H1 (cell line): ENCODE results near the gene CTXN2. TPM values are rescaled to one million over a fixed set of nuclear protein-coding genes. Genes with fewer than 3 reads are reported as not detected.

Experiments used
- CEBPB ChIP-seq: IDR thresholded peaks from 2 replicates; pipeline ENCODE4 v1.6.1; 2012; ENCODE audit warnings: low read depth, low read length
- CHD1 ChIP-seq: IDR thresholded peaks from 2 replicates; pipeline ENCODE4 v1.6.1; 2012; ENCODE audit warnings: low read depth, low read length, improper control_type of control experiment
- CREB1 ChIP-seq: IDR thresholded peaks from 2 replicates; pipeline ENCODE4 v1.6.1; 2012; ENCODE audit warnings: inconsistent platforms
- CTBP2 ChIP-seq: IDR thresholded peaks from 2 replicates; pipeline ENCODE4 v1.7.0; 2011; ENCODE audit warnings: borderline replicate concordance, mild to moderate bottlenecking, moderate library complexity, mixed read lengths, low read length; ENCODE audit not compliant: insufficient read depth, insufficient read length
- EGR1 ChIP-seq: IDR thresholded peaks from 2 replicates; pipeline ENCODE4 v1.6.1; 2011; ENCODE audit warnings: low read depth, low read length, borderline replicate concordance
- EZH2 ChIP-seq: fragments of 200-600 bp; sonication (generic); IDR thresholded peaks from 2 replicates; pipeline ENCODE4 v1.7.1; 2012; ENCODE audit warnings: low read depth, mild to moderate bottlenecking, moderate library complexity, low read length, inconsistent platforms; ENCODE audit not compliant: severe bottlenecking
- GTF2F1 ChIP-seq: IDR thresholded peaks from 2 replicates; pipeline ENCODE4 v1.6.1; 2012; ENCODE audit warnings: low read depth, low read length, improper control_type of control experiment, borderline replicate concordance
- JUN ChIP-seq: IDR thresholded peaks from 2 replicates; pipeline ENCODE4 v1.6.1; 2011; ENCODE audit warnings: low read depth, mild to moderate bottlenecking, improper control_type of control experiment, low read length
- JUND ChIP-seq: IDR thresholded peaks from 2 replicates; pipeline ENCODE4 v1.6.1; 2011; ENCODE audit warnings: mild to moderate bottlenecking, improper control_type of control experiment, low read length
- NANOG ChIP-seq: IDR thresholded peaks from 2 replicates; pipeline ENCODE4 v1.6.1; 2011; ENCODE audit warnings: low read length, low read depth, mild to moderate bottlenecking, inconsistent platforms; ENCODE audit not compliant: insufficient read depth, poor library complexity, severe bottlenecking
- POLR2AphosphoS5 ChIP-seq: IDR thresholded peaks from 2 replicates; pipeline ENCODE4 v1.6.1; 2011; ENCODE audit warnings: low read depth, low read length
- POU5F1 ChIP-seq: IDR thresholded peaks from 2 replicates; pipeline ENCODE4 v1.6.1; 2011; ENCODE audit warnings: low read depth, mild to moderate bottlenecking, low read length, moderate library complexity
- RAD21 ChIP-seq, 2 experiments: IDR thresholded peaks in 1 of 2; conservative IDR thresholded peaks in 1 of 2; 2 replicates each; pipeline ENCODE4 v1.6.1; 2011; ENCODE audit warnings: low read depth in 2 of 2, low read length in 2 of 2, improper control_type of control experiment in 1 of 2, inconsistent platforms in 1 of 2, mild to moderate bottlenecking in 1 of 2, moderate library complexity in 1 of 2
- RBBP5 ChIP-seq: IDR thresholded peaks from 2 replicates; pipeline ENCODE4 v1.7.1; 2012; ENCODE audit warnings: low read depth, mild to moderate bottlenecking, inconsistent platforms, low read length, moderate library complexity, borderline replicate concordance
- RXRA ChIP-seq: IDR thresholded peaks from 2 replicates; pipeline ENCODE4 v1.6.1; 2011; ENCODE audit warnings: low read depth, mild to moderate bottlenecking, low read length, moderate library complexity; ENCODE audit not compliant: insufficient read depth
- SIRT6 ChIP-seq: IDR thresholded peaks from one replicate; pipeline ENCODE4 v1.7.1; 2012; ENCODE audit warnings: low read length, inconsistent platforms
- SP1 ChIP-seq: IDR thresholded peaks from 2 replicates; pipeline ENCODE4 v1.6.1; 2011; ENCODE audit warnings: low read depth, low read length
- SP4 ChIP-seq: IDR thresholded peaks from 2 replicates; pipeline ENCODE4 v1.6.1; 2012; ENCODE audit warnings: low read length, inconsistent platforms
- SRF ChIP-seq: IDR thresholded peaks from 2 replicates; pipeline ENCODE4 v1.6.1; 2011; ENCODE audit warnings: mild to moderate bottlenecking, low read depth, low read length, moderate library complexity
- SUZ12 ChIP-seq: fragments of 200-600 bp; sonication (generic); IDR thresholded peaks from 2 replicates; pipeline ENCODE4 v1.6.1; 2012; ENCODE audit warnings: mild to moderate bottlenecking, inconsistent platforms, low read length, moderate library complexity, mixed read lengths
- TAF7 ChIP-seq: optimal IDR thresholded peaks from 2 replicates; pipeline ENCODE3; 2011; ENCODE audit warnings: low read depth, mild to moderate bottlenecking, inconsistent platforms, low read length, moderate library complexity, borderline replicate concordance
- TEAD4 ChIP-seq: IDR thresholded peaks from 2 replicates; pipeline ENCODE4 v1.6.1; 2012; ENCODE audit warnings: low read depth, low read length, inconsistent platforms, mixed read lengths
- ZNF274 ChIP-seq: IDR thresholded peaks from 2 replicates; pipeline ENCODE4 v1.7.0; 2012; ENCODE audit warnings: low read length, borderline replicate concordance; ENCODE audit errors: extremely low read depth
- polyA plus RNA-seq, 7 experiments: library from polyadenylated mRNA; depleted of rRNA in 3 of 7; stranded (reverse) in 5 of 7; unstranded in 2 of 7; fragments of >200 nt in 5 of 7; fragments of 200-250 nt in 2 of 7; gene quantifications; 1 replicate in 5 of 7; 2 replicates in 1 of 7; 4 replicates in 1 of 7; pipeline versions ENCODE4 v1.2.1 to v1.2.3, GENCODE V29; 2011 to 2013; ENCODE audit warnings: missing spikeins in 2 of 7, mixed read lengths in 2 of 7
- total RNA-seq: library from RNA; stranded (reverse); fragmentation: NEBNext Ultra II Directional; extraction: Animal tissue kit (Norgen Biotek cat#: 25700); gene quantifications from 2 replicates; pipeline ENCODE4 v1.2.1, GENCODE V29; 2021
- TF ChIP-seq, protein P1 (sequence below): IDR thresholded peaks from 2 replicates; pipeline ENCODE4 v1.6.1; 2011; ENCODE audit warnings: low read length, improper control_type of control experiment

The CTXN2 gene
- total and polyA plus RNA-seq, 2 of the 8 experiments (the other 6 are each of a cell fraction or from before 2014, with no cell fraction given), result 0.08 TPM; not detected in 1

DNA sequence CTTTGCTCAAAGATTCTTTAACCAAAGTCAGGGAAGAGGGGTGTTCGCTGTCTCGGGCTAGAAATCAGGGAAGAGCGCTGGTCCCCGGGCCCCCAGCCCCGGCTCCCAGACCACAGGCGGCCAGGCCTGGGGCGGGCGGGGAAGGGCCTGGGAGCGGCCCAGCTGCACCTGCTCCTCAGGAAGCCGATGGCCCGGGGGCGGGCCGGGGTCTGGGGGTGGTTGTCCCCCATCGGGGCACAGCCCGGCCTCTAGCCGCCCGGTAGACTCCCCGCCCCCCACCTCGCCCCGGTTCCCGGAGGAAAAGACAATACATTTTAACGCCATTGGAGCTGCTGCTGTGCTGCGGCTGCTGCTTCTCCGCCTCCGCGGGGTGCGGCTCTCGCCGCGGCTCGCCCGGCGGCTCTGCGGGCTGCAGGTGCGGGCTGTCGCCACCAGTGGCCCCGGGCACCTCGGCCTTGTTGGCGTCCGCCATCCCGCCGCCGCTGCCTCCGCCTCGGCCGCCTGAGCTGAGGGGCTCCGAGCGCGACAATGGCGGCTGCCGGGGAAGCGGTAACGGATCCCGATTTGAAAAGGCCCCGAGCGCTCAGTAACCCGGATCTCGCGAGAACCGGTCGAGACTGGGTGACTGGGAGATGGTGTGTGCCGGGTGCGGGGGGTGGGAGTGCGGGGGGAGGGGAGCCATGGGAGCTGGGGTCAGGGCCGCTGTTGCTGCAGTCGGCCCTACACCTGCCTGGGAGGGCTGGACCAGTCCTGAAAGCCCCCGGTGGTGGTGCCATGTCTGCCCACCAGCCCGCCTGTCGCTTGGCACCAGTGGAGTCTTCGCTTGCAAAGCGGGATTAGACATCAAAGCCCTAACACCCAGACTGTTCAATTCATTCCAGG is 13.5 kb upstream of the CTXN2 start, which contains the start of gene MYEF2 (continued):
- TF ChIP-seq NANOG (no peak), JUND (no peak), SIRT6 (no peak), CTBP2 (no peak), EGR1 (no peak), CEBPB (no peak), RAD21 (IDR thresholded peaks at IDR 0.05 in 1 of 2, conservative IDR thresholded peaks at IDR 0.05 in 1 of 2; ENCODE audit: low read depth in 2 of 2, low read length in 2 of 2) (no peak), CHD1 (no peak), JUN (no peak), RXRA (no peak), CREB1 (no peak), EZH2 (no peak), TAF7 (peak; percentile 82), SP1 (no peak), SUZ12 (no peak), SRF (no peak), POLR2AphosphoS5 (peak; percentile 85; the same call in 1 of the 2 replicates), RBBP5 (peak; percentile 91), ZNF274 (no peak), POU5F1 (no peak), SP4 (no peak), TEAD4 (no peak), GTF2F1 (peak; percentile 70; the same call in 1 of the 2 replicates)
- TF ChIP-seq, protein P1, sequence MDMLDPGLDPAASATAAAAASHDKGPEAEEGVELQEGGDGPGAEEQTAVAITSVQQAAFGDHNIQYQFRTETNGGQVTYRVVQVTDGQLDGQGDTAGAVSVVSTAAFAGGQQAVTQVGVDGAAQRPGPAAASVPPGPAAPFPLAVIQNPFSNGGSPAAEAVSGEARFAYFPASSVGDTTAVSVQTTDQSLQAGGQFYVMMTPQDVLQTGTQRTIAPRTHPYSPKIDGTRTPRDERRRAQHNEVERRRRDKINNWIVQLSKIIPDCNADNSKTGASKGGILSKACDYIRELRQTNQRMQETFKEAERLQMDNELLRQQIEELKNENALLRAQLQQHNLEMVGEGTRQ, result no peak
